IMR-90 (cell line): ENCODE data around the gene PGAP1. TPM values are rescaled to one million over a fixed set of nuclear protein-coding genes. Genes with fewer than 3 reads are reported as not detected.

Experiments used
- ATAC-seq: fragments of 200-7000 bp; cut with Tn5 transposase; 2 replicates; pipeline ENCODE4 v1.9.1; 2020; ENCODE audit warnings: low read depth, mild to moderate bottlenecking, moderate library complexity
- BruUV-seq: library from RNA; stranded (reverse); fragments of 400-500 nt; replicated peaks from 2 replicates; lab custom pipeline; 2021; lab: Mats Ljungman, UMichigan
- CTCF ChIA-PET: fragments of 300-600 bp; formaldehyde crosslinking; extraction: SDS; loops from one replicate; lab custom pipeline; 2021; ENCODE audit warnings: antibody characterized with exemption; lab: Yijun Ruan, JAX
- POLR2A ChIA-PET: fragments of 300-600 bp; sonication (Branson Sonifier 250); formaldehyde crosslinking; loops from one replicate; lab custom pipeline; 2022; ENCODE audit warnings: antibody characterized with exemption; ENCODE audit not compliant: unreplicated experiment; lab: Charles Lee
- DNase-seq: peaks from one replicate; pipeline ENCODE4 v3.0.0; 2013
- H2AFZ ChIP-seq: replicated peaks from 2 replicates; pipeline ENCODE3; 2013; ENCODE audit warnings: low read length, mild to moderate bottlenecking; ENCODE audit not compliant: poor library complexity
- H2AK5ac ChIP-seq: 2 replicates; pipeline ENCODE4 v1.6.1; 2013; ENCODE audit warnings: low read depth, low read length, inconsistent platforms
- H2AK9ac ChIP-seq: replicated peaks from 2 replicates; pipeline ENCODE3; 2013; ENCODE audit warnings: mild to moderate bottlenecking, low read depth, low read length, moderate library complexity; ENCODE audit not compliant: poor library complexity
- H2BK120ac ChIP-seq: 2 replicates; pipeline ENCODE4 v1.6.1; 2013; ENCODE audit warnings: low read depth, low read length, inconsistent platforms
- H2BK15ac ChIP-seq: 3 replicates; pipeline ENCODE4 v1.6.1; 2013; ENCODE audit warnings: low read depth, low read length, inconsistent platforms
- H2BK20ac ChIP-seq: 2 replicates; pipeline ENCODE4 v1.6.1; 2013; ENCODE audit warnings: low read depth, mild to moderate bottlenecking, inconsistent platforms, low read length, moderate library complexity
- H2BK5ac ChIP-seq: 2 replicates; pipeline ENCODE4 v1.6.1; 2013; ENCODE audit warnings: mild to moderate bottlenecking, low read depth, low read length, inconsistent platforms; ENCODE audit not compliant: poor library complexity, severe bottlenecking
- H3K14ac ChIP-seq: replicated peaks from 2 replicates; pipeline ENCODE4 v1.6.1; 2013; ENCODE audit warnings: low read depth, low read length, inconsistent platforms
- H3K18ac ChIP-seq: 2 replicates; pipeline ENCODE4 v1.6.1; 2013; ENCODE audit warnings: low read depth, low read length, control low read depth
- H3K23ac ChIP-seq: 2 replicates; pipeline ENCODE4 v1.6.1; 2013; ENCODE audit warnings: low read depth, low read length, inconsistent platforms
- H3K27ac ChIP-seq: 2 replicates; pipeline ENCODE4 v1.5.1; 2013; ENCODE audit warnings: mild to moderate bottlenecking, control low read depth, low read length; ENCODE audit not compliant: insufficient read depth
- H3K27me3 ChIP-seq: 2 replicates; pipeline ENCODE4 v1.6.1; 2013; ENCODE audit warnings: low read length; ENCODE audit not compliant: control insufficient read depth, insufficient read depth
- H3K36me3 ChIP-seq: 2 replicates; pipeline ENCODE4 v1.6.1; 2013; ENCODE audit warnings: low read length, mixed read lengths; ENCODE audit not compliant: control insufficient read depth, insufficient read depth
- H3K4ac ChIP-seq: 2 replicates; pipeline ENCODE4 v1.6.1; 2013; ENCODE audit warnings: low read depth, low read length, inconsistent platforms
- H3K4me1 ChIP-seq: 2 replicates; pipeline ENCODE4 v1.6.1; 2013; ENCODE audit warnings: low read length, mixed read lengths; ENCODE audit not compliant: control insufficient read depth, insufficient read depth
- H3K4me2 ChIP-seq: 2 replicates; pipeline ENCODE4 v1.6.1; 2013; ENCODE audit warnings: low read depth, mild to moderate bottlenecking, control low read depth, low read length, moderate library complexity
- H3K4me3 ChIP-seq: 2 replicates; pipeline ENCODE4 v1.5.1; 2013; ENCODE audit warnings: low read depth, mild to moderate bottlenecking, control low read depth, low read length, moderate library complexity; ENCODE audit not compliant: insufficient read depth
- H3K56ac ChIP-seq: 2 replicates; pipeline ENCODE4 v1.6.1; 2013; ENCODE audit warnings: low read length, inconsistent platforms; ENCODE audit not compliant: insufficient read depth; ENCODE audit errors: extremely low read depth
- H3K79me1 ChIP-seq, 2 experiments: 2 replicates each; pipeline ENCODE4 v1.6.1; 2013; ENCODE audit warnings: low read length in 2 of 2, inconsistent platforms in 1 of 2, low read depth in 1 of 2
- H3K9ac ChIP-seq: 2 replicates; pipeline ENCODE4 v1.6.1; 2013; ENCODE audit warnings: low read depth, low read length, control low read depth
- H3K9me1 ChIP-seq: 2 replicates; pipeline ENCODE4 v1.6.1; 2013; ENCODE audit warnings: low read length, inconsistent platforms; ENCODE audit not compliant: insufficient read depth
- H3K9me3 ChIP-seq: 2 replicates; pipeline ENCODE4 v1.6.1; 2013; ENCODE audit warnings: low read length; ENCODE audit not compliant: control insufficient read depth, insufficient read depth
- H4K20me1 ChIP-seq: 2 replicates; pipeline ENCODE4 v1.6.1; 2013; ENCODE audit warnings: low read length, inconsistent platforms; ENCODE audit not compliant: insufficient read depth
- H4K5ac ChIP-seq: 2 replicates; pipeline ENCODE4 v1.6.1; 2013; ENCODE audit warnings: mild to moderate bottlenecking, low read depth, low read length, control low read depth
- H4K8ac ChIP-seq, 2 experiments: 2 replicates each; pipeline ENCODE4 v1.6.1; 2013; ENCODE audit warnings: low read depth in 2 of 2, low read length in 2 of 2, control low read depth in 1 of 2, inconsistent platforms in 1 of 2
- H4K91ac ChIP-seq: 2 replicates; pipeline ENCODE4 v1.6.1; 2013; ENCODE audit warnings: low read depth, low read length, inconsistent platforms; ENCODE audit not compliant: insufficient read depth
- ELK1 ChIP-seq: fragments of 150-350 bp; IDR thresholded peaks from 2 replicates; pipeline ENCODE4 v1.6.1; 2016; ENCODE audit warnings: low read depth, mild to moderate bottlenecking, low read length, moderate library complexity, borderline replicate concordance
- FOS ChIP-seq: fragments of 150-350 bp; IDR thresholded peaks from 2 replicates; pipeline ENCODE4 v1.6.1; 2016; ENCODE audit warnings: low read depth, low read length
- MAFK ChIP-seq: IDR thresholded peaks from 2 replicates; pipeline ENCODE4 v1.6.1; 2012; ENCODE audit warnings: low read depth, low read length, improper control_type of control experiment
- MAZ ChIP-seq: IDR thresholded peaks from 2 replicates; pipeline ENCODE4 v1.6.1; 2012; ENCODE audit warnings: low read depth, mild to moderate bottlenecking, low read length, improper control_type of control experiment, moderate library complexity, borderline replicate concordance
- POLR2A ChIP-seq: IDR thresholded peaks from 2 replicates; pipeline ENCODE4 v1.6.1; 2012; ENCODE audit warnings: mild to moderate bottlenecking, low read depth, low read length
- RAD21 ChIP-seq: IDR thresholded peaks from 2 replicates; pipeline ENCODE4 v1.6.1; 2012; ENCODE audit warnings: low read length, improper control_type of control experiment
- RCOR1 ChIP-seq: IDR thresholded peaks from 2 replicates; pipeline ENCODE4 v1.6.1; 2012; ENCODE audit warnings: mild to moderate bottlenecking, low read length, improper control_type of control experiment; ENCODE audit not compliant: insufficient replicate concordance
- USF2 ChIP-seq: fragments of 150-350 bp; IDR thresholded peaks from 2 replicates; pipeline ENCODE4 v1.6.1; 2017; ENCODE audit warnings: mild to moderate bottlenecking, antibody characterized with exemption, low read length, low read depth
- WGBS, 2 experiments: methylation state at CpG; one replicate each; pipeline versions ENCODE4 v1.1.5 to v1.1.7; 2013; ENCODE audit warnings: missing lambda C conversion rate in 2 of 2; ENCODE audit not compliant: insufficient read length in 1 of 2; ENCODE audit errors: extremely low coverage in 2 of 2; 5-methylcytosine and 5-hydroxymethylcytosine counted together
- dilution Hi-C: fragments of 300-500 bp; cut with HindIII; formaldehyde crosslinking; loops from one replicate; pipeline ENCODE4 v1.14.3; 2018; ENCODE audit warnings: low sequenced_read_pairs; ENCODE audit not compliant: unreplicated experiment
- in situ Hi-C: fragments of 300-500 bp; cut with MboI; formaldehyde crosslinking; loops from 3 replicates; pipeline ENCODE4 v1.14.3; 2019; ENCODE audit warnings: low sequenced_read_pairs, inconsistent platforms, mixed read lengths
- intact Hi-C: fragments of 100-400 bp; cut with micrococcal nuclease; formaldehyde crosslinking; loops from 2 replicates; pipeline ENCODE4 v1.10.0; 2022
- polyA plus RNA-seq, 3 experiments: library from polyadenylated mRNA; depleted of rRNA; stranded (reverse); fragments of >200 nt; gene quantifications; 2 replicates each; pipeline ENCODE4 v1.2.3, GENCODE V29; 2012; ENCODE audit warnings: low replicate concordance in 1 of 3
- total RNA-seq: library from RNA; depleted of rRNA; stranded (reverse); fragments of >200 nt; gene quantifications from 2 replicates; pipeline ENCODE4 v1.2.3, GENCODE V29; 2012
- TF ChIP-seq, protein P1 (sequence below): conservative IDR thresholded peaks from 2 replicates; pipeline ENCODE4 v1.5.1; 2012; ENCODE audit warnings: mild to moderate bottlenecking, low read depth, low read length, improper control_type of control experiment

The PGAP1 gene
- total and polyA plus RNA-seq, 2 of the 4 experiments (the other 2 are of a cell fraction) = 1.9 to 5.7 TPM

GRCh38 chr2:196966061-196966460 is 39.6 kb upstream of the PGAP1 start:
- Histone ChIP-seq H3K23ac (no peak overlapping the region), H2AK5ac (no peak overlapping the region), H4K91ac (no peak overlapping the region), H3K27ac (no peak overlapping the region), H3K9me3 (no peaks in the 10 kb centered on the region), H2BK120ac (no peak overlapping the region), H3K9ac (no peak overlapping the region), H3K36me3 (no peaks in the 10 kb centered on the region), H3K14ac (no peak overlapping the region), H2AK9ac (no peak overlapping the region), H2BK20ac (no peak overlapping the region), H3K4me2 (no peak overlapping the region), H3K79me1 (no peaks in the 10 kb centered on the region), H3K9me1 (peaks cover 2% of the 10 kb centered on the region; the same call in 1 of the 2 replicates), H3K56ac (no peak overlapping the region), H3K18ac (no peak overlapping the region), H2BK5ac (no peak overlapping the region), H3K4me1 (no peaks in the 10 kb centered on the region), H4K8ac (no peak overlapping the region), H3K27me3 (no peaks in the 10 kb centered on the region), H2BK15ac (no peak overlapping the region), H4K20me1 (no peaks in the 10 kb centered on the region), H4K5ac (no peak overlapping the region), H3K4me3 (no peak overlapping the region), H2AFZ (no peak overlapping the region), H3K4ac (no peak overlapping the region)
- in situ Hi-C loops (no loop called here), intact Hi-C loops (no loop called here), dilution Hi-C loops (no loop called here)
- DNase-seq (no peak), ATAC-seq (no peak)
- no peak for TF ChIP-seq RCOR1
- TF ChIP-seq FOS = no peak
- TF ChIP-seq USF2 = no peak
- no peak for TF ChIP-seq MAZ
- TF ChIP-seq POLR2A = no peak
- TF ChIP-seq ELK1 = no peak
- TF ChIP-seq, protein P1, sequence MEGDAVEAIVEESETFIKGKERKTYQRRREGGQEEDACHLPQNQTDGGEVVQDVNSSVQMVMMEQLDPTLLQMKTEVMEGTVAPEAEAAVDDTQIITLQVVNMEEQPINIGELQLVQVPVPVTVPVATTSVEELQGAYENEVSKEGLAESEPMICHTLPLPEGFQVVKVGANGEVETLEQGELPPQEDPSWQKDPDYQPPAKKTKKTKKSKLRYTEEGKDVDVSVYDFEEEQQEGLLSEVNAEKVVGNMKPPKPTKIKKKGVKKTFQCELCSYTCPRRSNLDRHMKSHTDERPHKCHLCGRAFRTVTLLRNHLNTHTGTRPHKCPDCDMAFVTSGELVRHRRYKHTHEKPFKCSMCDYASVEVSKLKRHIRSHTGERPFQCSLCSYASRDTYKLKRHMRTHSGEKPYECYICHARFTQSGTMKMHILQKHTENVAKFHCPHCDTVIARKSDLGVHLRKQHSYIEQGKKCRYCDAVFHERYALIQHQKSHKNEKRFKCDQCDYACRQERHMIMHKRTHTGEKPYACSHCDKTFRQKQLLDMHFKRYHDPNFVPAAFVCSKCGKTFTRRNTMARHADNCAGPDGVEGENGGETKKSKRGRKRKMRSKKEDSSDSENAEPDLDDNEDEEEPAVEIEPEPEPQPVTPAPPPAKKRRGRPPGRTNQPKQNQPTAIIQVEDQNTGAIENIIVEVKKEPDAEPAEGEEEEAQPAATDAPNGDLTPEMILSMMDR = no peak
- no peak for TF ChIP-seq MAFK
- no peak for TF ChIP-seq RAD21
- BruUV-seq = no TSS peak
- CTCF ChIA-PET = no interaction called here
- POLR2A ChIA-PET = no interaction called here
- no CpG with 5 or more reads among the region's 3 CpGs for WGBS, 2 experiments
